GM18499 (cell line): ENCODE results near the gene COL4A5.
"Not testable (repeated sequence)": the region's sequence is repeated elsewhere in the genome, so short reads cannot be mapped to it uniquely, and the experiment has no call there.

Source experiments
- ATAC-seq: cut with Tn5 transposase; IDR thresholded peaks from one replicate; pipeline ENCODE4 v1.9.1; 2021; ENCODE audit warnings: moderate number of reproducible peaks; ENCODE audit not compliant: insufficient read depth, unreplicated experiment

The COL4A5 gene

DNA sequence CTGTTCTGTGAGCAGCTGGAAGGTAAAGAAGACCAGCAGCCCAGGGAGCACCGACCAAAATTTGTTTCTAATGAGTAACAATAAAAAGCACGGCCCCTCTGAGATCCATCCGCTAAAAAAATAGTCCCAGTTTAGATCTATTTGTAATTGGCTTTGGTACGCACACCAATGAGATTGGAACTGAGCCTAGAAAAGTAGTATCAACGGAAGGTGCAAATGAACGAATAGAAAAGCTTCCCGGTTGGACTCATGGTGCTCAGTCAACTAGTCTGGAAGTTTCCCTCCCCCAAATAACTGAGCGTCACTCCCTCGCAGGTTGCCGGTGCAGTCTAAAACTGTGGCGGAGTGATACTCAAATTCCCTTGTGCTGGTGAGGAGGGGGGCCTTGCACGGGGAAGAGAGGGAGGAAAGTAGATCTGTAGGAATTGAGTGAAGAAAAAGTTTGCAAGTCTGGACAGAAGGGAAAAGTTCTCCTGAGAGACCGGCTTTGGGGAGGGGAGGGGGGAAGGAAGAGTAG is at the start of gene COL4A5:
TSS of gene COL4A5 (plus strand) at position 413 of the 517 bp plus-strand sequence. CDS start 288 bp downstream, outside the sequence.
- ATAC-seq: no peak

DNA sequence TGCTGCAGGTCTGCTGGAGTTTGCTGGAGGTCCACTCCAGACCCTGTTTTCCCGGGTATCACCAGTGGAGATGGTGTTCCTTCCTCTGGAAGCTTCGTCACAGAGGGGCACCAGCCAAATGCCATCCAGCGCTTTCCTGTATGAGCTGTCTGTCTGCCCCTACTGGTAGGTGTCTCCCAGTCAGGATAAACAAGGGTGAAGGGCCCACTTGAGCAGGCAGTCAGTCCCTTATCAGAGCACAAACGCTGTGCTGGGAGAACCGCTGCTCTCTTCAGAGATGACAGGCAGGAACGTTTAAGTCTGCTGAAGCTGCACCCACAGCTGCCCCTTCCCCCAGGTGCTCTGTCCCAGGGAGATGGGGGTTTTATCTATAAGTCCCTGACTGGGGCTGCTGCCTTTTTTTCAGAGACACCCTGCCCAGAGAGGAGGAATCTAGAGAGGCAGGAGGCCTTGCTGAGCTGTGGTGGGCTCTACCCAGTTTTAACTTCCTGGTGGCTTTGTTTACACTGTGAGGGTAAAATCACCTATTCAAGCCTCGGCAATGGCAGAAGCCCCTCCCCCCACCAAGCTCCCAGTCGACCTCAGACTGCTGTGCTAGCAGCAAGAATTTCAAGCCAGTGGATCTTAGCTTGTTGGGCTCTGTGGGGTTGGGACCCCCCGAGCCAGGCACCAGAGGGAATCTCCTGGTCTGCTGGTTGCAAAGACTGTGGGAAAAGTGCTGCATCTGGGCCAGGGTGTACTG is 48.5 kb upstream of the COL4A5 start:
- ATAC-seq: not testable (repeated sequence)

DNA sequence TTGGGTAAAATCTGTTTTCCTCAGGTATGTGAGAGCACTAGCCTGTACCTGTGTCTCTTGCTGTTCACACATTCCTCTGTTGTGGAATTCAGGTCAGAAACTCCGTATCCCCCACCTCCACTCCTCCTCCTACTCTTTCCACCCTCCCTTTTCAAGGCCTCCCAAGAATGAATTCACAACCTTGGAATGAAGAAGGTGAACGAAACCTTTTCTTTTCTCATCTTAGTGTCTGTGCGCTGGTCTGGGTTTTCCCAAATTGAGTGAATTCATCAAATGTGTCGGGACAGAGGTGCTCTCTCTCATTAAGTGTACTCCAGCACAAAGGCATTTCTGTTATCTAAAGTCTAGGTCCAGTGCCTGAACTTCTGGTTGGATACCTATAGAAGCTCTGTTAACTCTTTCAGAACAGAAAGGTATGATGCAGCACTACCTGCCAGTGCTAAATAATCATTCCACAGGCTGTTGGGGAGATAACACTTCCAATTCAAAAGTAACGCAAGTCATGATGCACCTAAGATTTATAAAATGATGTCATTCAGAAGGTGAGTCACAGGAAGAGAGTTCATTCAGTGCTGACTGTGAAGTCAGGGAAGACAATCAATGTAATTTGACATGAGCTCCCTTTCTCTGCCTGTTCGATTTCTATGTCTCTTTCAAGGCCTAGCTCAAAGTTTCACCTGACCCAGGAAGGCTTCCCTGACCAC is 43.3 kb upstream of the COL4A5 start:
- no peak for ATAC-seq

DNA sequence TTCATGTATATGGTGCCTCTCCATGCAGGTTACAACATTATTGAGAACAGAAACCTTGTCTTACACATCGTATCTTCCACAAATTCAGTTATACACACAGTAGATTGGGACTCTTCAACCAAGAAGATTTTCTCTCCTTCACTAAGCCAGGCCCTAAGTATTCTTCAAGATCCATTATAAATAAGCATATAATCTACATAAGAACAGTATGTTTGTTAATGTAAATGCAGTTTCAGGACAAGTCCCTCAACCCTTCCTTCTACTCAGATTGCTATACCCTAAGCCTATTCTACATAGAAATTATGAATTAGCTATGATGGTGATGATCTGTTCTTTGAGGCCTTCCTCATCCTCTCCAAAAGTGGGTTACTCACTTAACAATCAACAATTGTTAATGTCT is 42.7 kb upstream of the COL4A5 start:
- ATAC-seq: no peak

- no peak for ATAC-seq
Observed at GRCh38 chrX:108397627-108398391, 41.8 kb upstream of the COL4A5 start.

- no peak for ATAC-seq
Observed at GRCh38 chrX:108399418-108400165, 40.0 kb upstream of the COL4A5 start.

GRCh38 chrX:108412783-108413182 is 26.9 kb upstream of the COL4A5 start:
- no peak for ATAC-seq

DNA sequence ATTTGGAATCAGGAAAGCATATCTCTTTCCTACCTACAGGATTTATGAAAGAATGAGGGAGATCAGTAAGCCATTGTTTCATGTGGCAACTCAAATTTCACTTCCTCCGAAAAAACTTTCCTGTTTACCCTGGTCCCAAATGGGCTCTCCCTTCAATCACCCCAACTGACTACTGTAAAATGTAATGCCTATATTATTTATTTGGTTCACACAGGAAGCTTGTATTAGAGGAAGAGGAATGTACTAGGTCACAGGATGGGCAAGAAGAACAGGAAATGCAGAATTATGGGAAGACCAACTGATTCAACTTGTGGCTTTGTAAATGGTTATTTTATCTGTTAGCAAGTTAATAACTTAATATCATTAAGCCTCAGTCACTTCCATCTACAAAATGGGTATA is 24.5 kb upstream of the COL4A5 start:
- no peak for ATAC-seq

DNA sequence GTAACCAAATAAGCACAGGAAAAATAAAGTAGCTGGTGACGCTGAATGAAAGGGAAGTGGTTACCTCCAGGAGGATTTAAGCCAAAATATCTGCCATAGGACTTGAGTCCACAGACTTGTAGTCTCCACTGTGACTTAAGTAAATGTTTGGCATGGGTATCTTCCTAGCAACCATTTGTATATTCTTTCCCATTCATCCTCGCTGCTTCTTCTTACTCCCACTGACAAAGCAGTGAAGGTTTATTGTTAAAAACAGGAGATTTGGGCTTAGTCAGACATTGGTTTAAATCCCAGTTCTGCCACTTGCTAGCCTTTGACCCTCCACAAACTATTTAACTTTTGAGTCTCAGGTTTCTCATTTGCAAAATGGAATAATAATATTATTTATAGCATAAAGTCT is 23.7 kb upstream of the COL4A5 start:
- ATAC-seq: no peak

- ATAC-seq: no peak
Observed at GRCh38 chrX:108417257-108417656, 22.4 kb upstream of the COL4A5 start.

- ATAC-seq: no peak
Observed at GRCh38 chrX:108419401-108419800, 20.2 kb upstream of the COL4A5 start.

GRCh38 chrX:108420481-108420880 is 19.2 kb upstream of the COL4A5 start:
- no peak for ATAC-seq

DNA sequence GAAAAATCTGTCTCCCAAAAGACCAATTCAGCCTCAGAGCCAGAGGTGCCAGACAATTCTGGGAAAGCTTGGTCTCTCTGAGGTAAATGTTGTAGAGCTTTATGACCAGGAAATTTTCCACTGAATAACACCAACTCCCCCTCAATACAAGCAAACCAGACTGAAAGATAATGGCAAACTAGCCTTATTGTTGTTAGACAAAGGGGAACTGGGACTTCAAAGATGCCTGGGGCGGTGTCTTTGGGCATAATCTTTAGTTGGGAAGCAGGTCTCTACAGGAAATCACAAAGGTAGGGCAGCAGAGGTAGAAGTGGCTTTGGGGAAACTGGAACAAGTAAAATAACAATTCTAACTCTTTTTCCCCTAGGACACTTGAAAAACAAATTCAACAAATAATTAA is 13.4 kb upstream of the COL4A5 start:
- no peak for ATAC-seq

DNA sequence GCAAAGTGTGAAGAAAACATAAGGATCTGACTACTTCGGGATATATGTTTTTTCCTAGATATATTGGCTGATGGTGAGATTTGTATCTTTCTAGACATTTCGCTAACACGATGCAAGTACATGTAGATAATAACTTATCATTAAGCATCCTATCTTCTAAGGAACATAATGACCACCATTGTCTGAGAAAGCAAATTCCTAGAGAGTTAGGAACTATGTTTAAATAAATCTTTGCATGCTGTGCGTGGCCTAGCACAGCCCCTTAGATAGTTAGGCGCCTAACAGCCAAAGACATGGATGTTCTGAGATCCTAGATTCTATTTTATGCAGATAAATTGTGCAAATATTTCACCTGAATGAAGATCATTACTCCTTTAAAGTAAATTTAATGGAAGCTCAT is 4.4 kb upstream of the COL4A5 start:
- no peak for ATAC-seq

- ATAC-seq: no peak
Observed at GRCh38 chrX:108437349-108438109, 2.1 kb upstream of the COL4A5 start.

- ATAC-seq: no peak
Observed at GRCh38 chrX:108438110-108438623, 1.5 kb upstream of the COL4A5 start, which contains the start of gene COL4A6. TSS of gene COL4A6 (minus strand) at chrX:108438422. CDS start at chrX:108438196, 226 bp downstream.

DNA sequence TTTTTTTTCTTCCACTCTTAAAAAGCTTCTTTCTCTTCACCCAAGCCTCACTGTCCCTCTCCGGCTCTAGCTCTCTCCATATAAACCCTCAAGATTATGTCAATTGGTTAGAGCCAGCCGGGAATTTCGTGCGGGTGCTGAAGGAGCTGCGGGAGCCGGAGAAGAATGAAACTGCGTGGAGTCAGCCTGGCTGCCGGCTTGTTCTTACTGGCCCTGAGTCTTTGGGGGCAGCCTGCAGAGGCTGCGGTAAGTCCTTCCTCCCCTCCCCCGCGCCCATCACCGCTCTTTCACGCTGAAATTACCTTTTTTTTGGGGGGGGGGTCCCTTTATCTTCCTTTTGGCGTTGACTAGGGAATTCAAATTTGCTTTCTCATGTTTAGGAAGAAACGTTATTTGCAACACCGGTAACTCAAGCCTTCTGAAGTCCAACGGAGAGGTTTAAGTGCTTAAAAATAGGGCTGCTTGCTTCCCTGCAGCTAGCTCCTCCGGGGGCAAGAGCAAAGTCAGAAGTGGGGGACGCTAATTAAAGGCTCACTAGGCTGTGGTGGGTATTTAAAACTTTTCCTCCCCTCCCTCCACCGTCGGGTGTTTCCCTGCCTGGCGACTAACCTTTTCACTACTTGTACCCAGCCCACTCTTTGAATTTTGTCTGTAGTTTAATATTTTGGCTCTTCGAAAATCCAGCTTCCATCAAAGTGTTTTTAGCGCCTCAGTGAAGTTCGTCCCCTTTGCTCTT is 491 bp downstream of the COL4A5 start:
- no peak for ATAC-seq

DNA sequence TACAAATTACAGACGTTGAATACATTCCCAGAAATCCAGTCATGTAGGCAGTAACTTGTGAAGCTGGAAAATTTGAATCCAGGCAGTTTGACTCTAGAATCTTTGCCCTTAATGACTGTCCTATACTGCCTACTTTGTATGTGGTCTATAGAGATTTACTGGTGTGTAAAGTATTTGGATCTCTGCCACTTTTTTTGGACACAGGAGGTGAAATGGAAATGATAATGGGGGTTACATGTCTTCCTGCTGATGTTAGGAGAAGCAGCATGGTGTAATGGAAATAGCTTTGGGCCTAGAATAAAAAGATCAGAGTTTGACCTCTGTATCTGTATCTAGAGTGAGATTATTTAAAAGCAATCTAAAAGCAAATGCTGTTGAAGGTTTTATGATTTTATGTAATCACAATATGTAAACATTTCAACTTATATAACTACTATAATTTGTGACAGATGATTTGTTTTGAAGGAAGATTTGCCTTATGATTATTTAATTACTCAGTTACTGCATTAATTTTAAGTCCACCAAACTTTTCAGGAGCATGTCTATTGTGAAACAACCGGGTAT is 3.3 kb downstream of the COL4A5 start:
- ATAC-seq: no peak
